NCI-H524 (cell line): ENCODE results near the gene SLC39A11.

Experiments
- DNase-seq, 2 experiments: peaks; one replicate each; lab custom pipeline; 2025; lab: John Stamatoyannopoulos, UW

The SLC39A11 gene

DNA sequence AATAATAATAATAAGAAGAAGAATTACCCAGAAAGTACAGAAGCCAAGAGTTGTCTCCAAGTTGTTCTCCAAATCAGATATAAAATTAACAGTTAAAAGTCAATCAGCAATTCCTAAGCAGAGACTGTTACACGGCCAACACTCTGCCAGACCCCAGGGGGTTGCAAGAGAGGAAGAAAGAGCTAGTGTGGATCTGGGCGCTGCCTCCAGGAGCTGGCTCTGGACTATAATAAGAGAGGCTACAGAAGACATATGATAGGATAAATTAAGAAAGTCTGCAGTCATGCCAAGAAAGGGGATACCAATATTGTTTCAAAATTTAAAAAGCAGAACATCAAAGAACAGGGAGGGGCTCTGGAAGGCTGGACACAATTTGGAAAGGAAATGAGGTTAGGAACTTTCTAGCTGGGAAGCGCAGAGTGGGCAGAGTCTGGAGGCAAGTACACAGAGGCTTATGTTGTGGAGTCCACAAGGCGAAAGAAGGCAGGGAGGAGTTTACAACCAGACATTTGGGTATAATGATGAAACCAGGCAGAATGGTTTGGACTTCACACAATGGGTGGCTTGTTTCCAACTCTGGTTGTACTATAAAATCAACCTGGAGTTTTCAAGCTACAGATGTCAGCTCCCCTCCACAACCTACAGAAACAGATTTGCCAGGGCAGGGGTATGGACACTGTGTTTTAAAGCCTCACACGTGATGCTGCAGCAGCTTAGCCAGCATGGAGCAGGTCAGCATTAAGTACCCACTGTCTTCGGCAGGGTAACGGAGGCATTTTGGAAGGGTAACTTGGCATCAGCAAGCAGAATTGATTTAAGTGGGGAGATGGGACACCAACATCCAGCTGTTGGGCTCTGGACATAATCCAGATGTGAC, 49.4 kb downstream of the SLC39A11 start:
- DNase-seq, result peak in 1 of 2 experiments; percentile 63

DNA sequence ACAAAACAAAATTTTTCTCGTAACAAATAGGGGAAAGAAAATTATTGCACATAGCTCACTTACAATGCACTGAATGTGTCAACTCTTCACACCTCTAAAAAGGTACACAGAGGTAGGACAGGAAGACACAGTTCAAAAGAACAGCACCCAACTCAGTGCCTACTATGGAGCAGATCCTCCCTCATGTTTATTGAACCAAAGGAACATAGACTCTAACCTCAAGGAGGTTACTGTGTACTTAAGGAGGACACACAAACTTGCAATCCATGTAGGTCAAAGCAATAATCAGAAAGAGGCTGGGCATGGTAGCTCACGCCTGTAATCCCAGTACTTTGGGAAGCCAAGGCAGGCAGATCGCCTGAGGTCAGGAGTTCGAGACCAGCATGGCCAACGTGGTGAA, 50.3 kb downstream of the SLC39A11 start:
- DNase-seq, result no peak

GRCh38 chr17:73039282-73039681, 53.2 kb downstream of the SLC39A11 start:
- DNase-seq, result no peak

DNA sequence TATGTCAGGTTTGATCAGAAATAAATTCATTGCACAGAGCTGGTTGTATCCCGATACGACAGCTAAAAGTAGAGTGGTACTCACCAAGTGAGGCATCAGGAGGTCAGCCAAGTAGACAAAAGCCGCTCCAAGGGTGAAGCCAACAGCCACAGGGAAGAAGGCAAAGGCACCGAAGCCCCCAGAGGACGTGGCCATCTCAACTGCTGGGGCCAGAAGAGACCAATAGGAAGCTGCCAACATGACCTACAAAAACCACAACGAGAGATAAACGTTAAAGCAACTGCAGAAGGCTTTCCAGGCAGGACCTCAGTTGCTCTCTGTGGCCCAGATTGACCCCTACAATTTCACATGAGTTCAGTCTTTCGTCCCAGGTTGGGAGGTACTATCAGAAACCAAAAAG, 61.0 kb downstream of the SLC39A11 start:
- no peak for DNase-seq

DNA sequence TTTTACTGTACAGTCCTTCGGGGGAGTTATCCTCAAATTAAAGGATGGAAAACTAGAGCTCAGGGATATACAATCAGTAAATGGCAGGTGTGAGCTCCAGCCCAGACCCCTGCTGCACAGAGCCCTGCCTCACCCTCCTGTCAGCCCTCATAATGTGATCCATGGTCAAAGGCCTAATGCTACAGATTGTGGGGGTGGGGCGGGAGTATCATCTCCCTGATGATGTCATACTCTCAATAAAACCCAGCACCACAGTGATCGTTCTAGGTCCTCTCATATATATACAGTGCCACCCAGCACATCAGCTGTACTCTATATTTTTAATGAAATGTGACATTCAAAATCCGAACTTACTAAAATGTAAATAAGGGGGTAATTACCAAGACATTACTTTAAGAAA, 61.5 kb downstream of the SLC39A11 start:
- DNase-seq, result peak; percentile 60 to 86

DNA sequence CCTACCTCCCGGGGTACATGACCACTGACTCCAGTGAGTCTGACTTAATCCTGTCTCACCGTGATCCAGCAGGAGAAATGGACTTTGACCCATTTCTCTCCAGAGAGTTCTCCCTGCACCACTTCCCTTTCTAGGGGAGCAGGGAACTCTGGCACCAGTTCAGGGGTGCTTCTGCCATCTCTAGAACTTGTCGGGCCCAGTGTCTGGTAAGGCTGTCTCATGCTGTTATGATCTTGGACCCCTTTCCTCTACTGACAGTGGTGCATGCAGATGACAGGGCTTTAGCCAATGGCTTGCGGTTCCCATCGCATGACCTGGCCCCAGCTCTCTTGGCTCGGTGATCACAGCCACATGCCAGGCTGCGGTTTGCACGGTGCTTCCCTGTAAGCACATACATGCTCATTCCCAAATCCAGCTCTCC, 62.0 kb downstream of the SLC39A11 start:
- peak in 1 of 2 experiments; percentile 74 for DNase-seq

DNA sequence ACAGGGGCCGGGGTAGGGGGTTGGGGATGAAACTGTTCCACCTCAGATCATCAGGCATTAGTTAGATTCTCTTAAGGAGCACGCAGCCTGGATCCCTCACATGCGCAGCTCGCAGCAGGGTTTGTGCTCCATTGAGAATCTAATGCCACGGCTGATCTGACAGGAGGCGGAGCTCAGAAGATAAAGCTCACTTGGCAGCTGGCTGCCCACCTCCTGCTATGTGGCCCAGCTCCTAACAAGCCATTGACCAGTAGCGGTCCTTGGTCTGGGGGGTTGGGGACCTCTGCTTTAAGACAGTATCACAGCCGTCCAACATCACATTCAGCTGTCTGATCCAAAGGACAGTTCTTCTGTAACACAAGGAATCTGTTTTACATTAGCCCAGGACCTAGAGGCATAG, 62.5 kb downstream of the SLC39A11 start:
- DNase-seq, result peak; percentile 36 to 75

GRCh38 chr17:73029021-73029420, 63.5 kb downstream of the SLC39A11 start:
- DNase-seq, result no peak

DNA sequence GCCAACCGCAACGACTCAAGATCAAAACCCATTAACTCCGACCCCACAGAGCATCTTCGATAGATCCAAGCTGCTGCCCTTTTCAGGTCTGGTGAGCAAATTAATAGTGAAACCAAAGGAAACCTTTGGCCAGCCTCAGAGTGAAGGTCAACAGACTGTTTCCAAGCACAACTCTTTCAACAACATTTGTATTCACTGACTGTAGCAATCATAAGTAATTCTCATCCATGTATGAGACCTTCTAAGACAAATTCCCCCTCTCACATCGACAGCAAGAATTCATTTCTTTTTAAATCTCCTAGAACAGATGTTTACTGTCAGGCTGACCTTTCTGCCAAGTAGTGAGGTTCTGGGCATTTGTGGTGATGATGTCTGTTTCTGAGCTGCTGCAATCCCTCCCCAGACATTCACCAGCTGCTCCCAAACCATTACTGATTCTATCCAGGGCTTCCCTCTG, 64.2 kb downstream of the SLC39A11 start:
- DNase-seq, result peak in 1 of 2 experiments; percentile 76

- DNase-seq, result no peak
Measured at GRCh38 chr17:73027130-73027741, 65.3 kb downstream of the SLC39A11 start.

DNA sequence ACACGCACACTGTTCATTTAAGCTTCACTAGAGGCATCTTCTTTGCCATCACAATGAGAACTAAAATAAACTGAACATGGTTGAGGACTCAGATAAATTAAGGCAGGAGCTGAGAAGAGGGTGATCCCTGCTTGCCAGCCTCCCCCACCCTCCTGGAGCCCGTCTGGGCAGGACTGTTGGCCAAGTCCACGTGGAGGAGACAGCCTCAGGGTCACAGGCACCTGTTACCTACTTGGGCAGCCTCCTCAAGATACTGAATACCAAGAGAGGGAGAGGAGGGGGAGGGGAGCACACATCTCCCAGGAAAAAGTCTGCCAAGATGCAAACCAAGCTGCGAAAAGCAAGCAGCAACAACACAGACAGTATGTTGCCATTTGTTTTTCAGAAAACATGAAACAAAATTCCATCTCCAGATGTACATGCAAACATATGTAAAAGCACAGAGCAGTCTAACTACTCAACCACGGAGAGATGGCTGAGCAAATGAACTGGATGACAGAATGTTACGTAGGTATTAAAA, 67.4 kb downstream of the SLC39A11 start:
- peak in 1 of 2 experiments; percentile 65 for DNase-seq

DNA sequence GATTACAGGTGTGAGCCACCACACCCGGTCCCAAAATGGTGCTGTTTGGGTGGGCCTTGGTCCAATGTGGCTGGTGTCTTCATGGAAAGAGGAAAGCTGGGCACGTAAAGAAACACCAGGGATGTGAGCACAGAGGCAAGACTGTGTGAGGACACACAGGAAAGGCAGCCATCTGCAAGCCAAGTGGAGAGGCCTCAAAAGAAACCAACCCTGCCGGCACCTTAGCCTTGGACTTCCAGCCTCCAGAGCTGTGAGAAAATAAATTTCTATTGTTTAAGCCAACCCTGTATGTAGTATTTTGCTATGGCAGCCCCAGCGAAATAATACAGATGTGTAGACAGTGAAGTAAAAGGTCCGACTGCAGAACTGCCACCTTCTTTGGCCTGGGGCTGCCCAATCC, 68.7 kb downstream of the SLC39A11 start:
- DNase-seq, result no peak

DNA sequence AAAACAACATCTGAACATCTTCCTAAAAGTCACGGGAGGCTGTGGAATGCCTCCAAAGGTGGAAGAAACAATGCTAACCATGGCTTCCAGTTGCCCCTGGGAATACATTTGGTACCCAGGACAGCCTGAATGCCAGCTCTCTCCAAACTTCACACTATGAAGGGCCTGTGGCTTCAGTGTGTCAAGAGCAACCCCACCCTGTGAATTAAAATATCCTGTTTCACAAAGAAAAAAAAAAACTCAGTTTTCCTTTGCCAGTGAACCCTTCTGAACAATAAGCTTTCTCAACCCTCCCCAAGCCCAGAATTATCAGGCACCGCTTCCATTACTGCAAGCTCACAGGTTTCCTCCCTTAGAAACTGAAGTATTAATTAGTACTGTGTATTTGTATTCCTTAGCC, 69.8 kb downstream of the SLC39A11 start:
- no peak for DNase-seq

- peak in 1 of 2 experiments; percentile 52 for DNase-seq
Measured at GRCh38 chr17:73021771-73022170, 70.7 kb downstream of the SLC39A11 start.

DNA sequence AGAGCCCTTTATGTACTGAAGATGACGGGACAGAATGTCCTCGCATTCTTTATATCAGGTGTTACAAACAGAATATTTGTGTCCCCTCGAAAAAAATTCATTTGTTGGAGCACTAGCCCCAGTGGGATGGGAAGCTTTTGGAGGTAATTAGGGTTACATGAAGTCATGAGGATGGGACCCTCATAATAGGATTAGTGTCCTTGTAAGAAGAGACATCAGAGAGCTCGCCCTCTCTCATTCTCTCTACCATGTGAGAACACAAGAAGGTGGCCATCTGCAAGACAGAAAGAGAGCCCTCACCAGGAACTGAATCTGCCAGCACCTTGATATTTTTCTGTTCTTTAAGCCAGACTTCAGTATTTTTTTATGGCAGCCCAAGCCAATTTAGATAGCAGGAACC, 72.4 kb downstream of the SLC39A11 start:
- DNase-seq, result peak in 1 of 2 experiments; percentile 50

DNA sequence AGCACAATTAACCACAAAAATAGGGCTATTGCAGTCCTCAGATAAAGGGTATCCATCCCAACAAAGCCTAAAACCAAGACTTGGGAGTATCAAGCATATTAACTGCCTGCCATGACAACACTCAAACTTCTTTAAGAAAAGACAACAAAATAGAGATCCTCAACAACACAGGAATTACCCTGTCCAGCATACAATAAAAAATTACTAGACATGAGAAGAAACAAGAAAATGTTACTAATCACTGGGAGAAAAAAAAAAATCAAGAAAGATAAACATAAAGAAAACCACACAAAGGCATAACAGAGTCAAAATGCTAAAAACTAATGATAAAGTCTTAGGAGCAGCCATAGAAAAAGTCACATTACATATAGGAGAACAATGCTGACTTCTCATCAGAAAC, 73.9 kb downstream of the SLC39A11 start:
- DNase-seq, result no peak

- no peak for DNase-seq
Measured at GRCh38 chr17:73017658-73018057, 74.8 kb downstream of the SLC39A11 start.

DNA sequence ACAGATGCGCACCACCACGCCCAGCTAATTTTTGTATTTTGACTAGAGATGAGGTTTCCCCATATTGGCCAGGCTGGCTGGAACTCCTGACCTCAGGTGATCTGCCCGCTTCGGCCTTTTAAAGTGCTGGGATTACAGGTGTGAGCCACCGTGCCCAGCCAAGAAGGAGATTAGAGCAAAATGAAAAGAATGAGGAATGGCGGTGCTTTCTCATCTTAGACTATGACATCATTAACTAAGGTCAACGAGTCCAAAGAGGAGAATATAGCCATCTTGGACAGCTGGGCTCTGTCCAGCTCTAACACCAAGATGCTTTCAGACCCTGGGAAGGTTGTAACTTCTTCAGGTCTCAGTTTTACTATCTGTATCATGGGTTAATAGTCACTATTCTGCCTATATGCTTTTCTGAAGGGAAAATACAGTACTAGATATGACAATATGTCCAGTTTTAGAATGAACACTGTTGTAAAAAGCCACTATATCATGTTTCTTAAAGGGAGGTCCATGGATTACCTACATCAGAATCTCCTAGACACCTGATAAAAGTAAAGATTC, 76.7 kb downstream of the SLC39A11 start:
- DNase-seq, result no peak

GRCh38 chr17:73013816-73014663, 78.4 kb downstream of the SLC39A11 start:
- DNase-seq, result peak in 1 of 2 experiments; percentile 42

DNA sequence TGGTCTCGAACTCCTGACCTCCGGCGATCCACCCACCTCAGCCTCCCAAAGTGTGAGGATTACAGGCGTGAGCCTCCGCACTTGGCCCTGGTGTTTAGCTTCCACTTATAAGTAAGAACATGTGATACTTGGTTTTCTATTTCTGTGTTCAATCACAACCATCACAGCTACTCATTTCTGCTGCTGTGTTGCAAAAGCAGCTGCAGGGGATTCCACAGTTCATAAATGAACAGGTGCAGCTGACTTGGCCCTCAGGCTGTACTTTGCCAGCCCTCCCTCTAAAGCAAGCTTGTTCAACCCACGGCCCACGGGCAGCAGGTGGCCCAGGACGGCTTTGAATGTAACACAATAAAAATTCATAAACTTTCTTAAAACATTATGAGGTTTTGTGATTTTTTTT, 79.2 kb downstream of the SLC39A11 start:
- DNase-seq, result peak in 1 of 2 experiments; percentile 43

DNA sequence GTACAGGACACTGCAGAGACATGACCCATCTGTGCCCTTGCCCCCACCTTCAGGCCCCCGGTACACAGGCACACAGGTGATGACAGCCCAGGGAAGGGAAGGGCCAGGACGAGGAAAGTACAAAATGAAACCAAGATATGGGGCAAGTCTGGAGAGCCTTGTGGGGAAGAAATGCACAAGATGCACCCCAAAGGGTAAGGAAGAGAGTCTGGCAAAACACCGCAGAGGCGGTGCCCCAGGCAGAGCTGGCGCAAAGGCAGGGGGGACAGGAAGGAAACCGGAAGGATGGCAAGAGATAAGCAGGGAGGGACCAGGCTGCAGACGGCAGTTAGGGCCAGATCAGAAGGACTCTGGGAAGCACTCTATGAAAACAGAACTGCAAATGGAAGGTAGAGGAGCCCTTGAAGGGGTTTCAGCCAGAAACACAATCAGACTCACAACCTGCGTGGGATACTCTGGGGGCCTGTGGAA, 81.4 kb downstream of the SLC39A11 start:
- no peak for DNase-seq

GRCh38 chr17:73010414-73010813, 82.1 kb downstream of the SLC39A11 start:
- DNase-seq, result no peak
